SK-N-SH (cell line): ENCODE results near the gene SCN1B. TPM values are rescaled to one million over a fixed set of nuclear protein-coding genes. Genes with fewer than 3 reads are reported as not detected.

Source experiments
- CTCF ChIA-PET: fragments of 300-600, 350-600 bp; formaldehyde crosslinking; extraction: SDS; loops from one replicate; lab custom pipeline; 2021; lab: Yijun Ruan, JAX
- POLR2A ChIA-PET: fragments of 350-600 bp; sonication (Branson Sonifier 250); formaldehyde crosslinking; extraction: SDS; loops from one replicate; lab custom pipeline; 2020; ENCODE audit warnings: antibody characterized with exemption, inconsistent platforms; lab: Yijun Ruan, JAX
- DNase-seq: peaks from one replicate; pipeline ENCODE4 v3.0.0; 2012
- H2AFZ ChIP-seq: fragments of 200-600 bp; sonication (generic); 2 replicates; pipeline ENCODE4 v1.8.1; 2016; ENCODE audit warnings: antibody characterized with exemption, mild to moderate bottlenecking, low read depth
- H3F3A ChIP-seq: fragments of 200-600 bp; sonication (generic); replicated peaks from 2 replicates; pipeline ENCODE3; 2016; ENCODE audit warnings: antibody characterized with exemption, mild to moderate bottlenecking; ENCODE audit not compliant: insufficient read depth
- H3K27ac ChIP-seq, 2 experiments: fragments of 200-500 bp in 1 of 2; fragments of 200-600 bp in 1 of 2; sonication (Bioruptor generic) in 1 of 2; sonication (generic), shearing (Covaris generic) in 1 of 2; 2 replicates each; pipeline versions ENCODE4 v1.5.1 to v1.6.1; 2014 to 2016; ENCODE audit warnings: low read depth in 2 of 2, inconsistent platforms in 1 of 2, low read length in 1 of 2, mild to moderate bottlenecking in 1 of 2, mixed read lengths in 1 of 2
- H3K27me3 ChIP-seq: fragments of 200-600 bp; sonication (generic), shearing (Covaris generic); 2 replicates; pipeline ENCODE4 v1.6.1; 2016; ENCODE audit warnings: mixed run types; ENCODE audit not compliant: insufficient read depth
- H3K36me3 ChIP-seq, 2 experiments: fragments of 200-500 bp in 1 of 2; fragments of 200-600 bp in 1 of 2; sonication (Bioruptor generic) in 1 of 2; sonication (generic) in 1 of 2; replicated peaks in 1 of 2; 2 replicates each; pipeline versions ENCODE3 to v1.5.1; 2014 to 2016; ENCODE audit warnings: low read length in 1 of 2, mild to moderate bottlenecking in 1 of 2; ENCODE audit not compliant: insufficient read depth in 2 of 2, control insufficient read depth in 1 of 2
- H3K4me1 ChIP-seq, 2 experiments: fragments of 200-500 bp in 1 of 2; fragments of 200-600 bp in 1 of 2; sonication (Bioruptor generic) in 1 of 2; sonication (generic), shearing (Covaris generic) in 1 of 2; 2 replicates each; pipeline versions ENCODE4 v1.5.1 to v1.6.1; 2014 to 2016; ENCODE audit warnings: low read depth in 1 of 2, low read length in 1 of 2, mixed run types in 1 of 2; ENCODE audit not compliant: insufficient read depth in 2 of 2, control insufficient read depth in 1 of 2
- H3K4me2 ChIP-seq: fragments of 200-600 bp; sonication (generic), shearing (Covaris generic); 2 replicates; pipeline ENCODE4 v1.6.1; 2017; ENCODE audit warnings: mixed run types
- H3K4me3 ChIP-seq, 2 experiments: fragments of 200-500 bp in 1 of 2; fragments of 200-600 bp in 1 of 2; sonication (Bioruptor generic) in 1 of 2; sonication (generic), shearing (Covaris generic) in 1 of 2; 2 replicates each; pipeline versions ENCODE4 v1.5.1 to v1.8.1; 2014 to 2016; ENCODE audit warnings: low read depth in 2 of 2, inconsistent platforms in 1 of 2, low read length in 1 of 2, mild to moderate bottlenecking in 1 of 2, mixed read lengths in 1 of 2, moderate library complexity in 1 of 2
- H3K79me2 ChIP-seq: fragments of 200-600 bp; sonication (generic); 2 replicates; pipeline ENCODE4 v1.8.1; 2017; ENCODE audit warnings: mild to moderate bottlenecking; ENCODE audit not compliant: insufficient read depth
- H3K9ac ChIP-seq: fragments of 200-600 bp; sonication (generic); 2 replicates; pipeline ENCODE4 v1.6.1; 2017; ENCODE audit warnings: mixed run types
- H3K9me2 ChIP-seq: fragments of 200-600 bp; sonication (generic); 2 replicates; pipeline ENCODE4 v1.6.1; 2017; ENCODE audit warnings: mixed run types
- H3K9me3 ChIP-seq: fragments of 200-600 bp; sonication (generic); 2 replicates; pipeline ENCODE4 v1.6.1; 2017; ENCODE audit warnings: mixed run types, mild to moderate bottlenecking, moderate library complexity
- H4K20me1 ChIP-seq: fragments of 200-600 bp; sonication (generic); 2 replicates; pipeline ENCODE4 v1.6.1; 2017; ENCODE audit warnings: mild to moderate bottlenecking, mixed run types; ENCODE audit not compliant: insufficient read depth
- CHD2 ChIP-seq: fragments of 150-350 bp; IDR thresholded peaks from 2 replicates; pipeline ENCODE4 v1.6.1; 2018; ENCODE audit warnings: low read length; ENCODE audit not compliant: partially characterized antibody
- CTCF ChIP-seq: fragments of 200-600 bp; sonication (generic); IDR thresholded peaks from 2 replicates; pipeline ENCODE4 v1.6.1; 2017; ENCODE audit warnings: antibody characterized with exemption, mild to moderate bottlenecking, moderate library complexity
- ELF1 ChIP-seq: IDR thresholded peaks from 2 replicates; pipeline ENCODE4 v1.4.0; 2012
- IRF3 ChIP-seq: fragments of 150-350 bp; IDR thresholded peaks from 2 replicates; pipeline ENCODE4 v1.6.1; 2016; ENCODE audit warnings: mild to moderate bottlenecking, low read depth, low read length
- MAX ChIP-seq: IDR thresholded peaks from 2 replicates; pipeline ENCODE4 v1.4.0; 2012; ENCODE audit warnings: low read depth
- PBX3 ChIP-seq: IDR thresholded peaks from 2 replicates; pipeline ENCODE4; 2012
- RFX5 ChIP-seq: IDR thresholded peaks from 2 replicates; pipeline ENCODE4 v1.6.1; 2012; ENCODE audit warnings: mild to moderate bottlenecking, improper control_type of control experiment, low read length
- RXRA ChIP-seq: IDR thresholded peaks from 2 replicates; pipeline ENCODE4 v1.4.0; 2012; ENCODE audit warnings: low read depth, mild to moderate bottlenecking, borderline replicate concordance
- SMC3 ChIP-seq: IDR thresholded peaks from 2 replicates; pipeline ENCODE4 v1.6.1; 2012; ENCODE audit warnings: low read depth, low read length, improper control_type of control experiment
- TCF12 ChIP-seq: IDR thresholded peaks from 2 replicates; pipeline ENCODE4 v1.4.0; 2012
- TEAD4 ChIP-seq: IDR thresholded peaks from 2 replicates; pipeline ENCODE4 v1.4.0; 2012; ENCODE audit warnings: mild to moderate bottlenecking, borderline replicate concordance; ENCODE audit not compliant: insufficient read depth
- USF1 ChIP-seq: IDR thresholded peaks from 2 replicates; pipeline ENCODE4 v1.4.0; 2012; ENCODE audit warnings: low read depth, borderline replicate concordance
- YY1 ChIP-seq: IDR thresholded peaks from 2 replicates; pipeline ENCODE4 v1.4.0; 2012; ENCODE audit warnings: low read depth, mild to moderate bottlenecking
- ZBTB33 ChIP-seq: IDR thresholded peaks from 2 replicates; pipeline ENCODE4 v1.4.0; 2012; ENCODE audit warnings: low read depth, borderline replicate concordance
- WGBS: methylation state at CpG from one replicate; pipeline ENCODE4 v1.1.6; 2017; ENCODE audit warnings: low lambda C conversion rate; 5-methylcytosine and 5-hydroxymethylcytosine counted together
- polyA plus RNA-seq, 3 experiments: library from polyadenylated mRNA; depleted of rRNA; stranded (reverse); fragments of >200 nt; gene quantifications; 2 replicates each; pipeline ENCODE4 v1.2.3, GENCODE V29; 2012

SCN1B gene
- polyA plus RNA-seq, 1 of the 3 experiments (the other 2 are of a cell fraction) = 10.5 TPM

- DNase-seq = no peak
- Histone ChIP-seq H3K4me1 (peaks cover 0 to 2% of the 10 kb centered on the region in 2 experiments; a peak in 1 of 4 replicates), H3K27ac (no peak overlapping the region), H3K9me2 (no peaks in the 10 kb centered on the region), H3K27me3 (no peaks in the 10 kb centered on the region), H3F3A (no peaks in the 10 kb centered on the region), H3K36me3 (no peaks in the 10 kb centered on the region), H3K9me3 (no peaks in the 10 kb centered on the region), H3K9ac (no peak overlapping the region), H3K4me3 (no peak overlapping the region), H2AFZ (no peak overlapping the region), H3K4me2 (no peak overlapping the region), H4K20me1 (no peaks in the 10 kb centered on the region), H3K79me2 (no peaks in the 10 kb centered on the region)
- CTCF ChIA-PET = interaction anchor here (6.3 kb wide), 1 partner anchor 18 kb away, joined by 24 read pairs; no protein-coding TSS in a partner anchor
- POLR2A ChIA-PET = no interaction called here
- 68% methylated on average over 13 of the region's 13 CpGs for WGBS
- TF ChIP-seq YY1 (no peak), ELF1 (no peak), MAX (no peak), USF1 (no peak), PBX3 (no peak), TEAD4 (no peak), RXRA (no peak), ZBTB33 (no peak), TCF12 (no peak), RFX5 (no peak), SMC3 (no peak)
These were observed 39.6 kb upstream of the SCN1B start for GRCh38 chr19:34990578-34991192.

- Histone ChIP-seq H3K9me3 (no peaks in the 10 kb centered on the region), H3K36me3 (no peaks in the 10 kb centered on the region), H3K27ac (no peak overlapping the region), H3K9me2 (no peaks in the 10 kb centered on the region), H3K27me3 (no peaks in the 10 kb centered on the region), H3K4me3 (no peak overlapping the region), H3F3A (no peaks in the 10 kb centered on the region), H3K4me2 (no peak overlapping the region), H4K20me1 (no peaks in the 10 kb centered on the region), H3K79me2 (no peaks in the 10 kb centered on the region), H3K9ac (no peak overlapping the region), H2AFZ (no peak overlapping the region), H3K4me1 (no peaks in the 10 kb centered on the region)
- ChIA-PET POLR2A (no interaction called here), CTCF (interaction anchor here (1.2 to 6.3 kb wide), 2 partner anchors 19 to 52 kb away, joined by 3 to 24 read pairs; no protein-coding TSS in a partner anchor)
- TF ChIP-seq CTCF (no peak), IRF3 (no peak), CHD2 (no peak)
- 65% methylated on average over 8 of the region's 8 CpGs for WGBS
- DNase-seq = no peak
These were observed 38.5 kb upstream of the SCN1B start for GRCh38 chr19:34991542-34992333.
